CD1c-positive myeloid dendritic cell (primary cell): ENCODE data around the gene MAP3K15.

Experiments used
- DNase-seq: peaks from one replicate; pipeline ENCODE4 v3.0.0-alpha.2; 2016; ENCODE audit errors: extremely low spot score

Gene MAP3K15

DNA sequence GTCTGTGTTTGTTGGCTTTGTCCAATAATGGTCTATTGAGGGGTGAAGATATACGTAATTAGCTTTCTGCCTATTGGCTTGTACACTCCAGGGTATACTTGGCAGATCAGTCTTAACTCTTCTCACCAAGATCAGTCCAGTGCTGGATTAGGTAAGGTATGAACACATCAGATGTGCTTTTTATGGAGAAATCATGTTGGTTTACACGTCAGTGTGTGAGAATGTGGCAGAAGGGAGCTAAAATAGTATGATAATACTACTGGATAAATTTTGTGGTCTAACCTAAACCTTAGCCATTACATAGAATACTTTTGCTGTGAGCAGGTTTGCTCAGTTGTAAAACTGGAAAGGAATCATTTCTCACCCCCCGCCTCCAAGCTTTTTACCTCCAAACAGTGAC lies 167.4 kb downstream of the MAP3K15 start:
- DNase-seq = no peak

DNA sequence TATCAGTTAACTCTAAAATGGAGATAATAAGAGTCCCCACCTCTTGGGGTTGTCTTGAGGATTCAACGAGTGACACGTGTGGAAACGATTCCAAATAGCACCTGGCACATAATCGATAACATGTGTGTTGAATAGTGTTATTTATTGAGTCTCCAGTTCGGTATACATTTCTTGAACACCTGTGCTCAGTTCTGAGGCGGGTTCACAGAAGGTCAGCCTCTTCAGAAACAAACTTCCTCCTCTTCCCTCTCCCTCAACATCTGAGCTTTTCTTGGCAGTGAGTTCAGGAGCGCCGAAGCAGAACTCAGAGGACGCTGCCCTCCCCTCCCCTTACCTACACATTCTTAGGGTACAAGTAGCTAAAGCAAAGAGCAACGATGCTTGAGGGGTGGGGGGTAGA lies 170.6 kb downstream of the MAP3K15 start:
- DNase-seq = peak; percentile 10

DNA sequence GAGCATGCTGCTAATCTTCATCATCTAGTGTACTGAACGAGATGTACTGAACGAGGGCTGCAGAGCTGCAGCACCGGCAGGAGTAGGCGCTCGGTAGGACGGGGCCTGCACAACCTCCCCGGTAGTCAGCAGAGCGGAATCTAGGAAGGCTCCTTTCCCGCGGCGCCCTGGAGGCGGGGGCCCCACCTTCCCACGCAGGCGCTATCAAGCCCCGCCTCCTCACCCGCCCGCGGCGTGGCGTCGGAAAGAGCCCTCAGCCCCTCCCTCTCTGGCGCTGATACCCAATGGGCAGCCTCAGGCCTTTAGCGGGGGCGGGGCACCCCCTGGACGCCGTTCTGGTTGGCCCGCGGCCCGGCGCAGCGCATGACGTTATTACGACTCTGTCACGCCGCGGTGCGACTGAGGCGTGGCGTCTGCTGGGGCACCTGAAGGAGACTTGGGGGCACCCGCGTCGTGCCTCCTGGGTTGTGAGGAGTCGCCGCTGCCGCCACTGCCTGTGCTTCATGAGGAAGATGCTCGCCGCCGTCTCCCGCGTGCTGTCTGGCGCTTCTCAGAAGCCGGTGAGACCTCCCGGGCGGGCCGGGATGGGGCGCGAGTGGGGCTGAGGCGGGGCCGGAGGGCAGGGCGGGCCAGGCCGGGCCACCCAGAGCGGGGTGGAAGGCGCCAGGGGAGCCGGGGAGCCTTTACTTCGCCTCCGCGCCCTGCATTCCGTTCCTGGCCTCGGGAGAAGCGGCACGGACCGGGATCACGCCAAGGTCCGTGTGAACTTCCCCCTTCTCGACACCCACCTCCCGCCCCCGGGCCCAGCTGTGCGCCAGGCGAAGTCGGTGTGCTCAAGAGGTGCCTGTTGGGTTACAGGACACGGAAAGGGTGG lies 171.5 kb downstream of the MAP3K15 start, which contains the start of gene PDHA1:
Gene PDHA1, plus strand, starts transcription at position 393 of the 874 bp plus-strand sequence. Its CDS starts 111 bp downstream, at position 504.
- DNase-seq = peak; percentile 95

DNA sequence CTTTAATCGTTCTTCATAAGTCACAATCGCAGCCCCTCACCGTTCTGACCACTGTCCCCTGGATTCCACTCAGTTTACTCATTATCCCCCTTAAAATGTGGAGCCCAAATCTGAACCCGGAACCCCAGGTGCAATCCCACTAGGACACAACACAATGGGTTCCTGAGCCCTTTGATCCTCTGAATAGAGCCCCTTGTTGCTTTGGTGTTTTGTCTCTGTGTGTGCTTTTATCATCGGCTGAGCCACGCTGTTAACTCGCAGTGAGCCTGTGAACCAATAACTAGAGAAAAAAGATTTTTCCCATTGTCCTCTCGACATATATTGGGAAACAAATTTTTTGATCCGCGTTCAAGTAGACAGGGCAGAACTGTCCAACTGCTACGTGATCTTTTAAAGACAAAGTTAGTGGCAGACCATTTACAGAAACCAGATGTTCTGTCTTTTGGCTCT lies 172.2 kb downstream of the MAP3K15 start:
- no peak for DNase-seq

DNA sequence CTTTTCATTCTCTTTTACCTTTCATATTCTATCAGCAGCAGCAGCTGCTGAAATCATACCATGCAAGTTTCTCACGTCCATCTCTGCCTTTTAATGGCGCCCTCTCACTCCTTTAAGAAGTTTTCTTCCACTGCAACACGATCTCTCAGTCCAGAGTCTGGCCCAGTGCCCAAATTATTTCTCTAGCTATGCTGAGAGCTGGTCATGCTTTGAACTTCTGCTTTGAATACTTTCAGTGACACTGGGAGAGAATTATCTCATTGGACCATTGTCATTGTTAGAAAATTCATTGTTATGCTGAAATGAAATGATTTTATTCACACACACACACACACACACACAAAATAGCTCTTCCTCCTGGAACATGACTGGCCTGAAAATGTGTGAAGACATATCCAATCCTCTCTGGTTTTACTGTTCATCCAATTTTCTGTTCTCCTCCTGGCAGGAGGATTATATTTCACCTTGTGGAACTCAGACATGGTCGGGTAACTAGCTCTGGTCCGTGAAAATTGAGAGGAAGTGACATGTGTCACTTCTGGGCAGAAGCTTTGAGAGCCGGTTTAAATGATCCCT lies 172.9 kb downstream of the MAP3K15 start:
- peak; percentile 61 for DNase-seq

DNA sequence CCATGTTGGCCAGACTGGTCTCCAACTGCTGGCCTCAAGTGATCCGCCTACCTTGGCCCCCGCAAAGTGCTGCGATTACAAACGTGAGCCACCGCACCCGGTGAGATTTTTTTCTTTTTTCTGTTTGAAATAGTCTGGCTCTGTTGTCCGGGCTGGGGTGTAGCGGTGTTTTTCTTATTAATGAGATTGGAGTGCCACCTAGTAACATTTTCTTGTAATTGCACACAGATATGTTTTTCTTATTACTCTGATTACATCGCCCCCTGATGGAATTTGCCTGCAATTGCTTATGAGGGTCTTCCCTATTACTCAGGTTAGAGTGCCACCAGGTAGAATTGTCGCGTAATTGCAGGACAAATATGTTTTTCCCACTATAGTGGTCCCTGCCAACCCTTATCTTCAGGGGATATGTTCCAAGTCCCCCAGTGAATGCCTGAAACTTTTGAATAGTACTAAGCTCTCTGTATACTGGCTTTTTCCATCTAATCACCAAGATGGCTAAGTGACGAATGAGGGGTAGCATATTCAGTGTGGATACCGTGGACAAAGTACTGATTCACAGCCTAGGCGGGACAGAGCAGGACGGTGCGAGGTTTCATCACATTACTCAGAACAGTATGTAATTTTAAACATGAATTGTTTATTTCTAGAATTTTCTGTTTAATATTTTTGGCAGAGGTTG lies 180.2 kb downstream of the MAP3K15 start:
- DNase-seq = peak; percentile 69

DNA sequence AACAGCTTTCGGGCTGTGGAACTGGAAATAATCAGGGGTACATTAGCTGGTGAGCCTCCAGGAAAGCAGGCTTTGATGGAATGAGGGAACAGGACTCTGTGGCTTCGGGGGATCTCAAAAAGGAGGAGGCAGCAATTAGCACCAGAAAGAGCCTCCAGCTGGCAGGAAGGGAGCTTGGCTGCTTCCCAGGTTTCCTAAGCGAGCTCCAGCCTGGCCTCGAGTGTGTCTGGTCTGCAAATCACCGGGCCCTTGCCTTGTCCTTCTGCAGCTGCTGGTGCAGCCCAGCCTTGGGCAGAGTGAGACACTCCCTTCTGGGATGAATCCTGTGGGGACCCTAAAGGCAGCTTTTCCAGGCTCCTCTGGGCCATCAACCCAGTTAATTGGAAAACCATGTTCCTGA lies 182.3 kb downstream of the MAP3K15 start:
- no peak for DNase-seq

DNA sequence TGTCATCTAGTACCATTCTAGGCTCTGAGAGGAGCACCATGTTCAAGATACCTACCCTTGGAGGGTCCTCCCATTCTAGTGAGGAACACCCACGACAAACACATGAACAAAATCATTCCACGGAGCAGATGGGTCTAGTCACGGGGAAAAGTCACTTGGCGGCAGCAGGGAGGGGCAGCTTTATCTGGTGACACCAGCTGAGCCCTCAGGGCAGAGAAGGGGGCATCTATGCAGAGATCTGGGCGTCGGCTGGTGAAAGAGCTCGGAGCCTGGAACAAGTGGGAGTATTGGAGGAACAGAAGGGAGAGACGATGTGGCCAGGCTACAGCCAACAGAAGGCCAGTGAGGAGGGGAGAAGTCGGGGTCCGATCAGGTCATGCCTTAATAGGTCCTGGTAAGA lies 183.5 kb downstream of the MAP3K15 start:
- DNase-seq = no peak

DNA sequence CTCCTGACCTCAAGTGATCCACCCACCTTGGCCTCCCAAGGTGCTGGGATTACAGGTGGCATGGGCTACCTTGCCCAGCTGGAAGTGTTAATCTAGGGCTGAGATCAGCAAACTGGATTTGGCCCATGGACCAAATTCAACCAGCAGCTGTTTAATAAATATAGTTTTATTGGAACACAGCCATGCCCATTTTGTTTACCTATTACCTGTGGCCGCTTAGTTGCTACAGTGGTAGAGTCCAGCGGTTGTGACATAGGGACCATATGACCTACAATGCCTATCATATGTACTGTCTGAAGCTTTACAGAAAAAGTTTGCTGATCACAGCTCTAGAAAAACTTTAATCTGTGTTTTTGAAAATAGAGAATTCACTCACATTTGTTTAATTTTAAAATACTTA lies 188.7 kb downstream of the MAP3K15 start:
- no peak for DNase-seq
